ENCODE measurements around the gene LRRC36.

Gene LRRC36

DNA sequence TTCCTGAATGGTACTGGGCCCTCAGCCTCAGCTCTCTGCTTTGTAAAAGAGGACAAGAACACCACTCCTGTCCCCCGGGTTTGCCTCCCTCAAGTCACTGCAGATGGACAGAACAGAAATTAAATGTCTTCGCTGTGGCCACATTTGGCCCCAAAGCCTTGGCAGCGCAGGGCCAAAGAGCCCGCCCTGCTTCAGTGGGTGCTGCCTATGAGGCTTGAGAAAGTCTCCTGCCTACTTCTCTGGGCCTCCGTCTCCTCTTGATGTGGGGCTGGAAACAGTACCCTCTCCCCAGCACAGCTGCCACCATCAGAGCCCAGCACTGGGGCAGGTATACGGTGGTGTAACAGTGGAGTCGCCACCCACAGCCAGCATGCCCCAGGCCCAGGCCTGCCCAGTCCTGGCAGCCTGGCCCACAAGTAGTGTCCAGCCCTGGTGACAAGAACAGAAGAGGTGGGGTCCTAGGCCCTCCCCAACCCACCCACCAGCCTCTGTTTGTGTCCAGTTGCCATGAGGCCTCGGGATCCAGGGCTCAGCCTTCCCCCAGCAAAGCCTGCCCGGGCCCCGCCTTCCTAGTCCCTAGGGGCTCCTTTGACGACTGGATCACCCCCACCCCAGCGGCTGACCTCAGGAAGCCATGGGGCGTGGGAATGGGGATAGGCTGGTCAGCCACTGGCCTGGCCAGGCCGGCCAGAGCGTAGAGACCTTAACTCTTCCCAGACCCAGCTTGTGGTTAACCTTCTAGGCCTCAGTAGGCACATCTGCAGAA, 70.6 kb downstream of the LRRC36 start:
- Histone ChIP-seq H3K27ac (ENCODE audit: low read length) (peak overlapping the region; percentile 53), H3K4me1 (ENCODE audit: control insufficient read depth, insufficient read depth, low read length) (peaks cover 60% of the 10 kb centered on the region), H3K9me3 (ENCODE audit: control insufficient read depth in 2 of 2, low read length in 2 of 2) (no peaks in the 10 kb centered on the region), H3K4me3 (ENCODE audit: low read length in 2 of 2) (peak overlapping the region in 1 of 2 donors; percentile 29), H3K27me3 (ENCODE audit: control insufficient read depth in 1 of 2, insufficient read depth in 2 of 2, low read length in 2 of 2) (peaks cover 0 to 8% of the 10 kb centered on the region in 2 donors), H3K36me3 (ENCODE audit: control insufficient read depth in 2 of 2, insufficient read depth in 2 of 2, low read length in 2 of 2) (no peaks in the 10 kb centered on the region), H3K9ac (ENCODE audit: low read length in 2 of 2) (peak overlapping the region in 1 of 2 donors; percentile 42)

DNA sequence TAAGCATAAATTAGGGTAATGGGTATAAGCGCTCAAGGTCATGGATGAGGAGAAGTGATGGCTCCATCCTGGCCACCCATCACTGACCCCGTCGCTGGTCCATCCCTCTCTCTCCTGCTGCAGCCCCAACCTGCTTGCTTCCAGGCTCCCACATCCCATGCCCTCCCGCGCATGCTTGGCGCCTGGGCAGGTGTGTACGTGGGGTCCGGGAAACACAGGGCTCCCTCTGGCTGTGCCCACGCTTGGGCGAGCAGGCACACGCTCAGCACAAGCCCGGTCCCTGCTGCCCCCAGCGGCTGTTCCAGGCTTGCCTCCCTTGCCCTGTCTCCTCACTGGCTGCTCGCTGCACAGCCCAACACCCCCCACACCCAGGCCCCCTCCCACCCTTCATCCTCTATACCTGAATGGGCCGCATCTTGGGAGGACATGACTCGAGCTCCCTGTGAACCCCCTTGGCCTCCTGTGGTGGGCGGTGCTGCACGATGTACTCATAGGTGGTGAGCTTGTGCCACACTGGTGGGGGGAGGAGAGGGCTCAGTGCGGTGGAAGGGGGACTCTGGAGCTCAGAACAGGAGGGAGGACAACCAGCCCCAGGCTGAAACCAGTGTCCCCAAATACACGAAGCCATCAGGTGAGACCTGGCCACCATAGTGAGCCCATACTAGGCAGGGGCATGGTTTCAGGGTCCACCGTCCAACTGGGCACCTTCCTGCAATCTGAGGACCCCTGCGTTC, 71.4 kb downstream of the LRRC36 start:
- Histone ChIP-seq H3K4me3 (ENCODE audit: low read length in 2 of 2) (no peak overlapping the region), H3K36me3 (ENCODE audit: control insufficient read depth in 2 of 2, insufficient read depth in 2 of 2, low read length in 2 of 2) (no peaks in the 10 kb centered on the region), H3K27ac (ENCODE audit: low read length) (no peak overlapping the region), H3K9me3 (ENCODE audit: control insufficient read depth in 2 of 2, low read length in 2 of 2) (no peaks in the 10 kb centered on the region), H3K9ac (ENCODE audit: low read length in 2 of 2) (no peak overlapping the region), H3K27me3 (ENCODE audit: control insufficient read depth in 1 of 2, insufficient read depth in 2 of 2, low read length in 2 of 2) (peaks cover 0 to 3% of the 10 kb centered on the region in 2 donors), H3K4me1 (ENCODE audit: control insufficient read depth, insufficient read depth, low read length) (peaks cover 52% of the 10 kb centered on the region)

DNA sequence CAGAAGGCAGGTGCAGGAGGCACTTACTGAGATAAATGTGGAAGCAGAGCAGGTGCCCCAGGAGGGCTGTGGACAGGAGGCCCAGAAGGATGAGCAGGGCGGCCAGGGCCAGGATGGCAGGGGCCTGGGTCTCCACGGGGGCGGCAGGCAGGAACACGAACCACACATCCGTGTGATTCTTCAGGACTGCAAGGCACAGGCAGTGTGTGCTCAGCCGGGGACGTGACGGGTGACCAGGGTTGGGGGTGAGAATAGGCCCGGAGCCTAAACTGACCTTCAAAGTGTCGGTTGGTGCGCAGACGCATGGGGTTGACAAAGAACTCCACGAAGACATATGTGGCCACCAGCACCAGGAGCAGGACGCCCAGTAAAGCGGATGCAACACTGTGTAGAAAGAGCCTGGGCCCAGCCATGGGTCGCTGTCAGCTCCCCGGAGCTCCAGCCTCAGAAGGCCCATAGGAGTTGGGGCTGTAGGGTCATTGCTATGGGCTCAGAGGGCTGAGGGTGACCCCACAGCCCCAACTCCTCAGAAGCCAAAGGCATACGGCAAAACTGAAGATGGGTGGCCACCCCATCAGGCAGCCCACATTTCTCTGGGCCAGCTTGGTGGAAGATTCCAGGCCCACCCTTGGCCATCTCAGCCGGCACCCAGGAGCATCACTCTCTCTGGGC, 72.1 kb downstream of the LRRC36 start:
- Histone ChIP-seq H3K27ac (ENCODE audit: low read length) (no peak overlapping the region), H3K27me3 (ENCODE audit: control insufficient read depth in 1 of 2, insufficient read depth in 2 of 2, low read length in 2 of 2) (no peaks in the 10 kb centered on the region), H3K9me3 (ENCODE audit: control insufficient read depth in 2 of 2, low read length in 2 of 2) (no peaks in the 10 kb centered on the region), H3K9ac (ENCODE audit: low read length in 2 of 2) (peak overlapping the region in 1 of 2 donors; percentile 9), H3K36me3 (ENCODE audit: control insufficient read depth in 2 of 2, insufficient read depth in 2 of 2, low read length in 2 of 2) (no peaks in the 10 kb centered on the region), H3K4me1 (ENCODE audit: control insufficient read depth, insufficient read depth, low read length) (peaks cover 45% of the 10 kb centered on the region), H3K4me3 (ENCODE audit: low read length in 2 of 2) (no peak overlapping the region)

DNA sequence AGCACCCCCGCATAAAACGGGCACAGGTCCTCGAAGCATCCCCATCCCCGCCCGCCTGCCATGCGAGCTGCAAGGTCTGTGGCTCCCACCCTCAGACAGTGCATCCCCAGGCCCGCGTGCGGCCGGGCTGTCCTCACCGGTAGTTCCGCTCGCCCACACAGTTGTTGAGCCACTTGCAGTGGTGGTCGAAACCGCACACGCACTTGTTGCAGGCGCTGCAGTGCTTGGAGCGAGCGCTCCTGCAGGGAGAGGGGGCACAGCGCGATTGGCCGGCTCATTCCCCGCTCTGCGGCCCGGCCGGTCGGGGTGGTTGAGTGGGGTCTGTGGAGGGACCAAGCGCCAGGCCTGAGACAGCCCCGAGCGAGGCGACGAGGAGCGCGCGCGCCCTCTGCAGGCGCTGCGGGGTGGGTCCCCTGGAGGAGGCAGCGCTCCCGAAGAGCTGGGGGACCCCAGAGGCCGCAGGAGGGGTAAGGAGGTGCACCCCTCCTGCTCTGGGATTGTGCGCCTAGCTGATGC, 72.7 kb downstream of the LRRC36 start:
- H3K4me3 ChIP-seq (ENCODE audit: low read length in 2 of 2) = peak overlapping the region in 1 of 2 donors; percentile 52
- peak overlapping the region in 1 of 2 donors; percentile 13 for H3K9ac ChIP-seq (ENCODE audit: low read length in 2 of 2)
- no peaks in the 10 kb centered on the region for H3K9me3 ChIP-seq (ENCODE audit: control insufficient read depth in 2 of 2, low read length in 2 of 2)
- H3K27me3 ChIP-seq (ENCODE audit: control insufficient read depth in 1 of 2, insufficient read depth in 2 of 2, low read length in 2 of 2) = no peaks in the 10 kb centered on the region
- H3K27ac ChIP-seq (ENCODE audit: low read length) = no peak overlapping the region
- H3K4me1 ChIP-seq (ENCODE audit: control insufficient read depth, insufficient read depth, low read length) = peaks cover 43% of the 10 kb centered on the region
- no peaks in the 10 kb centered on the region for H3K36me3 ChIP-seq (ENCODE audit: control insufficient read depth in 2 of 2, insufficient read depth in 2 of 2, low read length in 2 of 2)

GRCh38 chr16:67399749-67400704, 73.4 kb downstream of the LRRC36 start:
- peak overlapping the region in 1 of 2 donors; percentile 13 for H3K9ac ChIP-seq (ENCODE audit: low read length in 2 of 2)
- peaks cover 41% of the 10 kb centered on the region for H3K4me1 ChIP-seq (ENCODE audit: control insufficient read depth, insufficient read depth, low read length)
- H3K4me3 ChIP-seq (ENCODE audit: low read length in 2 of 2) = no peak overlapping the region
- no peak overlapping the region for H3K27ac ChIP-seq (ENCODE audit: low read length)
- no peaks in the 10 kb centered on the region for H3K9me3 ChIP-seq (ENCODE audit: control insufficient read depth in 2 of 2, low read length in 2 of 2)
- H3K36me3 ChIP-seq (ENCODE audit: control insufficient read depth in 2 of 2, insufficient read depth in 2 of 2, low read length in 2 of 2) = peaks cover 0 to 3% of the 10 kb centered on the region in 2 donors
- H3K27me3 ChIP-seq (ENCODE audit: control insufficient read depth in 1 of 2, insufficient read depth in 2 of 2, low read length in 2 of 2) = no peaks in the 10 kb centered on the region

GRCh38 chr16:67400901-67401300, 74.3 kb downstream of the LRRC36 start:
- Histone ChIP-seq H3K9me3 (ENCODE audit: control insufficient read depth in 2 of 2, low read length in 2 of 2) (no peaks in the 10 kb centered on the region), H3K4me1 (ENCODE audit: control insufficient read depth, insufficient read depth, low read length) (peaks cover 33% of the 10 kb centered on the region), H3K27me3 (ENCODE audit: control insufficient read depth in 1 of 2, insufficient read depth in 2 of 2, low read length in 2 of 2) (no peaks in the 10 kb centered on the region), H3K9ac (ENCODE audit: low read length in 2 of 2) (no peak overlapping the region), H3K27ac (ENCODE audit: low read length) (no peak overlapping the region), H3K4me3 (ENCODE audit: low read length in 2 of 2) (no peak overlapping the region), H3K36me3 (ENCODE audit: control insufficient read depth in 2 of 2, insufficient read depth in 2 of 2, low read length in 2 of 2) (peaks cover 0 to 3% of the 10 kb centered on the region in 2 donors)

DNA sequence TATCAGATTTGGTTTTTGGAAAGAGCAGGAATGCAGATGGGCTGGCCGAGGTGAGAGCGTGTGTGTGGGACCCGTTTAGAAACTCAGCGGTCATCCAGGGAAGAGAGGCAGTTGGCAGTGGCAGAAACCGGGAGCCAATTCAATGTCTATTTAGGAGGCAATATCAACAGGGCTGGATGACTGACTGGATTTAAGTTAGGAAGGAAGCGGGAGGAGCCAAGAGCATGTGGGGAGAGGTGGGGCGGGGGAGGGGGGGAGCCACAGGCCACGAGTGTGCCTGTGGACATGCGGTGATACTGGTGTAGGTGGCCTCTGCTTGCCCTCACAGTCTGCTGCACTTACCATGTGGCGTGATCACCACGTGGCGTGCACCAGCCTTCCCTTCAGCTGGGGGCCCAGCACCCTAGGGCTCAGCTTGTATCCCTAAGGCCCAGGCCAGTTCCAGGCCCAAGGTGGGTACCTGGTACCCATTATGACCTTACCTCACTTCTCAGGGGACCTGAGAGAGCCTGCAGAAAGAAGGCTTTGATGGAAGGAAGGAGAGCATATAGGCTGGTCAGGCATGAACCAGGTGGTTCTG, 77.5 kb downstream of the LRRC36 start:
- Histone ChIP-seq H3K27me3 (ENCODE audit: control insufficient read depth in 1 of 2, insufficient read depth in 2 of 2, low read length in 2 of 2) (no peaks in the 10 kb centered on the region), H3K4me1 (ENCODE audit: control insufficient read depth, insufficient read depth, low read length) (peaks cover 26% of the 10 kb centered on the region), H3K36me3 (ENCODE audit: control insufficient read depth in 2 of 2, insufficient read depth in 2 of 2, low read length in 2 of 2) (peaks cover 0 to 3% of the 10 kb centered on the region in 2 donors), H3K27ac (ENCODE audit: low read length) (no peak overlapping the region), H3K4me3 (ENCODE audit: low read length in 2 of 2) (no peak overlapping the region), H3K9ac (ENCODE audit: low read length in 2 of 2) (no peak overlapping the region), H3K9me3 (ENCODE audit: control insufficient read depth in 2 of 2, low read length in 2 of 2) (no peaks in the 10 kb centered on the region)

GRCh38 chr16:67404740-67405226, 78.2 kb downstream of the LRRC36 start:
- Histone ChIP-seq H3K27me3 (ENCODE audit: control insufficient read depth in 1 of 2, insufficient read depth in 2 of 2, low read length in 2 of 2) (no peaks in the 10 kb centered on the region), H3K9me3 (ENCODE audit: control insufficient read depth in 2 of 2, low read length in 2 of 2) (no peaks in the 10 kb centered on the region), H3K9ac (ENCODE audit: low read length in 2 of 2) (peak overlapping the region in 1 of 2 donors; percentile 21), H3K27ac (ENCODE audit: low read length) (no peak overlapping the region), H3K4me1 (ENCODE audit: control insufficient read depth, insufficient read depth, low read length) (peaks cover 22% of the 10 kb centered on the region), H3K4me3 (ENCODE audit: low read length in 2 of 2) (no peak overlapping the region), H3K36me3 (ENCODE audit: control insufficient read depth in 2 of 2, insufficient read depth in 2 of 2, low read length in 2 of 2) (peaks cover 0 to 3% of the 10 kb centered on the region in 2 donors)

DNA sequence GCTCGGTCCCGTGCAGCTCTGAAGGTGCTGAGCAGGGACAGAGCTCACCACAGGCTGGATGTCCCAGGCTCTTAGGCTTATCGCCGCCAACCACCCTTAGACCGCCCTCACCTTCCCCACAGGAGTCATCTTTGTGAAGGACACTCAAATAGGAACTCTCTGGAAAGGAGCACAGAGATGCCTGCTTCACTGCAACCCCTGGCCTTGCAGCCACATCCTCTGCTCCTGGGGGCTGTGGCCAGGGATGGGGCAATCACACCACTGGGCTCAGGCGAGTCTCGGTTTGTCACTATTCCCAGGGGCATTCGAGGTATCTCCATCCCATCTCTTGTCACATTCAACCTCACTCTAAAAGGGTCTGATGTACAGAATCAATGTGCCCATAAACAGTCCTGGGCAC, 78.7 kb downstream of the LRRC36 start:
- H3K36me3 ChIP-seq (ENCODE audit: control insufficient read depth in 2 of 2, insufficient read depth in 2 of 2, low read length in 2 of 2) = peaks cover 0 to 3% of the 10 kb centered on the region in 2 donors
- H3K27ac ChIP-seq (ENCODE audit: low read length) = no peak overlapping the region
- peak overlapping the region in 1 of 2 donors; percentile 21 for H3K9ac ChIP-seq (ENCODE audit: low read length in 2 of 2)
- H3K4me1 ChIP-seq (ENCODE audit: control insufficient read depth, insufficient read depth, low read length) = peaks cover 22% of the 10 kb centered on the region
- H3K4me3 ChIP-seq (ENCODE audit: low read length in 2 of 2) = no peak overlapping the region
- no peaks in the 10 kb centered on the region for H3K27me3 ChIP-seq (ENCODE audit: control insufficient read depth in 1 of 2, insufficient read depth in 2 of 2, low read length in 2 of 2)
- no peaks in the 10 kb centered on the region for H3K9me3 ChIP-seq (ENCODE audit: control insufficient read depth in 2 of 2, low read length in 2 of 2)
